ENCODE measurements around the gene ID2. TPM values are rescaled to one million over a fixed set of nuclear protein-coding genes. Genes with fewer than 3 reads are reported as not detected.
A peak's percentile ranks its signal among the peaks of the same experiment; 100 is the strongest.

Gene ID2
- polyA plus RNA-seq, 3 donors from 2014 or later, result 816 to 1,425 (median 1,420) TPM

- H3K36me3 Mint-ChIP-seq, result peaks cover 16 to 25% (median 22%) of the 10 kb centered on the region in 3 donors
- H3K4me1 Mint-ChIP-seq, result peaks cover 0 to 4% of the 10 kb centered on the region in 2 donors
- peaks cover 0 to 2% (median 0%) of the 10 kb centered on the region in 6 donors for H3K9me3 Mint-ChIP-seq
- H3K4me3 Mint-ChIP-seq, result no peak overlapping the region
- peak overlapping the region in 1 of 6 donors; percentile 32 for H3K27ac Mint-ChIP-seq
- H3K27me3 Mint-ChIP-seq (ENCODE audit: low read depth in 3 of 3), result peaks cover 3 to 10% (median 3%) of the 10 kb centered on the region in 3 donors
- no peak for DNase-seq
These were observed 10.1 kb downstream of the ID2 start for GRCh38 chr2:8691859-8692437.

DNA sequence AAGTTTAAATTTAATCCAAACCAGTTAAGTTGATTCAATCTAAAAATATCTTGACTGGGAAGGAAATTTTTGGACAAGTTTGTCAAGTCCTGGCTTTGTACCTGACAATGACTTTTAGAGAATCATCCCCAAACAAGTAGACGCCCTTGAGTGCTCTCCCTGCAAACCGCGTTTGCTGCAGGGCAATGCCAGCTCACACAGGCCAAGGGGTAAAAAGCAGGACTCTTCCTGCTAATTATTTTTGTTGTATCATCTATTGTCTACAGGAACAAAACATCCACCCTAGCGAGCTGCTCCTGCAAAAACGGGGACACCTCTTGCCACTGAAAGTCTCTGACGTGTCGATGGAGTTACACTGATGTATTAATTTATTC, 10.9 kb downstream of the ID2 start:
- DNase-seq, result no peak
- Mint-ChIP-seq H3K9me3 (peaks cover 0 to 2% (median 0%) of the 10 kb centered on the region in 6 donors), H3K4me3 (peak overlapping the region in 3 of 5 donors; percentile 10 to 53 (median 44)), H3K4me1 (peaks cover 0 to 4% of the 10 kb centered on the region in 2 donors), H3K27me3 (ENCODE audit: low read depth in 3 of 3) (peaks cover 3 to 12% (median 3%) of the 10 kb centered on the region in 3 donors), H3K36me3 (peaks cover 16 to 22% (median 22%) of the 10 kb centered on the region in 3 donors), H3K27ac (no peak overlapping the region)

DNA sequence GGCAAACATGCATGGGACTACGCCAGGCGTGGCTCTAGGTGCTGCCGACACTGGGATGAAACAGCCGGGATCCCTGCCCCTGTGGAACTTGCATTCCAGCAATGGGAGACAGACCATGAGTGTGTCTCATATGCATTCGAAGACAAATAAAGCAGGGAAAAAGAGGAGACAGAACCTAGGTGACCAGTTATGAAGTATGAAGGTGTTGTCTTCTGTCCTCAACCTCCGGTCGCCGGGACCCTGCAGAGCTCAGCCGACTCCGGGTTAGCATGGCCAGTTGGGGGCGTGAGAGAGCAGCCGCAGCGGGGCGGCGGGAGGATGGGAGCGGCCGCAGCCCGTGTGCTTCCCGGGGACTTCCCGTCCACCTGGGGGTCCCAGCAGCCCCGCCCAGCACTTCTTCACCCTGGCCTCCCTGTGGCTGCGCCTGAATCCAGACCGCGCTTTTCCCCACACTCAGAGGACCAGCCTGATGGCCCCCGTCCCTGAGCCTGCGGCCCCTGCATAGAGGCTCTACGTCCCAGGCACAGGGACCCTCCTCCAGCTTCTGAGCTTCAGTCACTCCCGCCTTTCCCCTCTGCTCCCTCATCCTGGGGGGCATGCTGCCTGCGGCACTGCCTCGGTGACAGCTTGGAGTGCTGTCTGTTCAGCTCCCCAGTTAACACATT, 11.4 kb downstream of the ID2 start:
- peak in 1 of 3 donors; percentile 33 for DNase-seq

GRCh38 chr2:8694737-8695136, 12.9 kb downstream of the ID2 start:
- Mint-ChIP-seq H3K4me3 (no peak overlapping the region), H3K36me3 (peaks cover 14 to 22% (median 16%) of the 10 kb centered on the region in 3 donors), H3K4me1 (peaks cover 0 to 4% of the 10 kb centered on the region in 2 donors), H3K27me3 (ENCODE audit: low read depth in 3 of 3) (peaks cover 3 to 12% (median 3%) of the 10 kb centered on the region in 3 donors), H3K9me3 (peaks cover 0 to 2% (median 0%) of the 10 kb centered on the region in 6 donors), H3K27ac (no peak overlapping the region)
- no peak for DNase-seq

More for the DNA sequence above, 11.4 kb downstream of the ID2 start:
- H3K36me3 Mint-ChIP-seq, result peaks cover 16 to 22% (median 22%) of the 10 kb centered on the region in 3 donors
- peaks cover 0 to 2% (median 0%) of the 10 kb centered on the region in 6 donors for H3K9me3 Mint-ChIP-seq
- H3K27ac Mint-ChIP-seq, result peak overlapping the region in 1 of 6 donors; percentile 26
- H3K4me1 Mint-ChIP-seq, result peaks cover 0 to 4% of the 10 kb centered on the region in 2 donors
- H3K4me3 Mint-ChIP-seq, result peak overlapping the region; percentile 10 to 72 (median 63)
- H3K27me3 Mint-ChIP-seq (ENCODE audit: low read depth in 3 of 3), result peaks cover 3 to 12% (median 3%) of the 10 kb centered on the region in 3 donors

DNA sequence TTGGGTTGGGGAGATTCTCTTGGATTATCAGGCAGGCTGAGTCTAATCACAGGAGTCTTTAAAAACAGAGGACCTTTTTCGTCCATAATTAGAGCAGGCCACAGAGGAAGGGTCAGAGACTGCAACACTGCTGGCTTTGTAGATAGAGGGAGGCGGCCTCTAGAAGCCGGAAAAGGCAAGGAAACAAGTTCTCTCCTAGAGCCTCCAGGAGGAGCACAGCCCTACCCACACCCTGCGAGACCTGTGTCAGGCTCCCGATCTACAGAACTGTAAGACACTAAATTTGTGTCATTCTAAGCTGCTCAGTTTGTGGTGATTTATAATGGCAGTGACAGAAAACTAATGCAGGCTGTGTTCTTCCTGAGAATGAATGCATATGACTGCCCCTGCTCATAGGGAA, 15.3 kb downstream of the ID2 start:
- Mint-ChIP-seq H3K4me1 (peaks cover 0 to 4% of the 10 kb centered on the region in 2 donors), H3K36me3 (peaks cover 2 to 10% (median 2%) of the 10 kb centered on the region in 3 donors), H3K4me3 (no peak overlapping the region), H3K9me3 (peaks cover 0 to 2% (median 0%) of the 10 kb centered on the region in 6 donors), H3K27ac (no peak overlapping the region), H3K27me3 (ENCODE audit: low read depth in 3 of 3) (peaks cover 0 to 9% (median 2%) of the 10 kb centered on the region in 3 donors)
- no peak for DNase-seq

DNA sequence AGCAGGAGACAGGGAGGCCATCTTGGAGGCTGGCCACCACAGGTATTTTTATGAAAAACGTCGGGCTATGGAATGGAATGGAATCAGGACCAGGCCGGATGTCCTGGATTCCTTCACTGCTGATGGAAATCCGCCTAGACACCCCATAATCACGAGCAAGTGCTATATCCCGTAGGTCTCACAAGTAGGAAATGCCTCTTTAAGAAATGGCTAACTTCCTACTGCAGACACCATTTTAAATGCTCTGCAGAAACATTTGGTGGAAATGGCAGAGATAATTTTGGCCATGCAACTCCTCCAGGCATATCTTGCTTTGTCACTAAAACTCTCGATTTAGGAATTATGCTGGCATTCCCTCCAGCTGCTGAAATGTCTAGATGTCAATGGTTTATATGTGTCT, 18.0 kb downstream of the ID2 start:
- peaks cover 0 to 2% (median 0%) of the 10 kb centered on the region in 6 donors for H3K9me3 Mint-ChIP-seq
- H3K4me1 Mint-ChIP-seq, result no peaks in the 10 kb centered on the region
- peak overlapping the region in 1 of 6 donors; percentile 40 for H3K27ac Mint-ChIP-seq
- peaks cover 0 to 2% (median 2%) of the 10 kb centered on the region in 3 donors for H3K27me3 Mint-ChIP-seq (ENCODE audit: low read depth in 3 of 3)
- H3K36me3 Mint-ChIP-seq, result peaks cover 0 to 5% (median 0%) of the 10 kb centered on the region in 3 donors
- no peak overlapping the region for H3K4me3 Mint-ChIP-seq
- DNase-seq, result no peak

DNA sequence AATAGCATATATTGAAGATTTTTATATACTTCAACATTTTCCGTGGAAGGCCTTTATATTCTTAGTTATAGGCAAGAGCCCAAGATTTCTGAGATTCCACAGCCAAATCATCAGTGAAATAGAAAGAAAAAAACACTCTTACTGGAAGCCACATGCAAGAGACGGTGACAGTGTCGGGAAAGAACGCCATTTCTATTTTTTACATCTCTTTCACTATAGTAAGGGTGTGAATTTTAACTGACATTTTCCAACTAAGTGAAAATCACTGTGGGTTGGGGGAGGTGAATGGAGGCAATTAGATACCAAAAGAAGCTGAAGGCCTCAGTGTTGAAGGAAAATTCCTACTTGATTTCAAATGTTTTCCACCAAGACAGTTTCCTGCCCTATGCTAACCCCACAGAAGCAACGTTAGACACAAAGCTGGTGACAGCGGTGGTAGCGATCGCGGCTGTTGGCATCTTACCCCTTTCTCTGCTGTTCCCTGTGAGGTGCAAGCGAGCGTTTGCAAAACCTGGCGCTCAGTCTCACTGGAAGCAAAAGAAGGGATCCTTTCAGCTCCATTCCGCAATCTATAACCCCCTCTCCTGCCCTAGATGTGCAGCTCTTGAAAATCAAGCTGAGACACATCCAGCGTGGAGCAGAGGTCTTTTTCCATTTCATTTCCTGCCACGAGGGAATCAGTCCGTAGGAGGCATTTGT, 20.0 kb downstream of the ID2 start:
- DNase-seq, result no peak
- Mint-ChIP-seq H3K4me1 (no peaks in the 10 kb centered on the region), H3K27ac (no peak overlapping the region), H3K27me3 (ENCODE audit: low read depth in 3 of 3) (peaks cover 0 to 2% (median 2%) of the 10 kb centered on the region in 3 donors), H3K9me3 (no peaks in the 10 kb centered on the region), H3K36me3 (peaks cover 0 to under 1% (median 0%) of the 10 kb centered on the region in 3 donors), H3K4me3 (no peak overlapping the region)

GRCh38 chr2:8704906-8705305, 23.1 kb downstream of the ID2 start:
- Mint-ChIP-seq H3K4me3 (no peak overlapping the region), H3K36me3 (no peaks in the 10 kb centered on the region), H3K27me3 (ENCODE audit: low read depth in 3 of 3) (peaks cover 0 to 4% (median 2%) of the 10 kb centered on the region in 3 donors), H3K27ac (no peak overlapping the region), H3K4me1 (no peaks in the 10 kb centered on the region), H3K9me3 (no peaks in the 10 kb centered on the region)
- no peak for DNase-seq

DNA sequence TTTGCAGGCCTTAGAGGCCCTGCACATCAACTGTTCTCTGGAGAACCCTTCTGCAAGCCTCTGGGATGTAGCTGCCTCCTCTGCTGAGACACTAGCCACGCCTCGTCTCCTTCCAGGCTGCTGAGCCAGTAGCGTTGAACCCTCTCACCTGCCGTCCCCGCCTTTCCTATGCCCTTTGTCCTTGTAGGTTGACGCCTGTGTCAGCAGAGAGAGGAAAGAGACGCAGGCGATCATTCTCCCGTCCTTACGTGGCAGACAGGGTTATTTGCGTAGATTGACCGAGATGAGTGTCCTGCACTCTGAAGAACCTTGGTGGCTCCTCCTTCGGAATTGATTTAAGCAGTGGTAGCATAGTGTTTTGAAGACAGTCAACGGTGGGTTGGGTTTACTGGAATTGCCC, 27.8 kb downstream of the ID2 start:
- H3K9me3 Mint-ChIP-seq, result no peaks in the 10 kb centered on the region
- no peak overlapping the region for H3K27ac Mint-ChIP-seq
- H3K4me1 Mint-ChIP-seq, result no peaks in the 10 kb centered on the region
- H3K27me3 Mint-ChIP-seq (ENCODE audit: low read depth in 3 of 3), result peaks cover 0 to 5% (median 4%) of the 10 kb centered on the region in 3 donors
- H3K4me3 Mint-ChIP-seq, result no peak overlapping the region
- DNase-seq, result no peak
- no peaks in the 10 kb centered on the region for H3K36me3 Mint-ChIP-seq

DNA sequence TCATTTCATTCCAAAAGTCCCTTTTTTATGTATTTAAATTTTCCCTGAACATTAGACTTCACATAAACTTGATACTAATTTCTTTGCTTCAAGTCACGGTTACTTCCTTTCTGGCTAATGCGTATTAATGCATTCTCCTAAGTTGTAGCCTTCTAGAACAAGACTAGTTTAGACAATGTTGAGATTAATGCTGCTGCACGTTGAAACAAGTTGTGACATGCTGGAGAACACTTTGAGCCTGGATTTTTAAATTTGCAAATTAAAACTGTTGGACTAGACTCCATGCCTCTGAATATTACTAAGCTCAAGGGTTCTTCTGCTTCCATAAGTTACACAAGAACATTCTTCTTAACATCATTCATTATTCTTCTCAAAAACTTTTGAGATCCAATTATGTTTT, 29.1 kb downstream of the ID2 start:
- no peak overlapping the region for H3K4me3 Mint-ChIP-seq

GRCh38 chr2:8714283-8714682, 32.4 kb downstream of the ID2 start:
- no peak overlapping the region for H3K4me3 Mint-ChIP-seq
- peaks cover 0 to 4% (median 2%) of the 10 kb centered on the region in 3 donors for H3K27me3 Mint-ChIP-seq (ENCODE audit: low read depth in 3 of 3)
- no peak overlapping the region for H3K27ac Mint-ChIP-seq
- H3K36me3 Mint-ChIP-seq, result no peaks in the 10 kb centered on the region
- no peaks in the 10 kb centered on the region for H3K4me1 Mint-ChIP-seq
- H3K9me3 Mint-ChIP-seq, result peaks cover 0 to 6% (median 0%) of the 10 kb centered on the region in 6 donors
- DNase-seq, result no peak

More for the DNA sequence above, 29.1 kb downstream of the ID2 start:
- Mint-ChIP-seq H3K9me3 (peaks cover 0 to 4% (median 0%) of the 10 kb centered on the region in 6 donors), H3K4me1 (no peaks in the 10 kb centered on the region), H3K27ac (no peak overlapping the region), H3K27me3 (ENCODE audit: low read depth in 3 of 3) (peaks cover 0 to 5% (median 4%) of the 10 kb centered on the region in 3 donors), H3K36me3 (no peaks in the 10 kb centered on the region)
- DNase-seq, result no peak

DNA sequence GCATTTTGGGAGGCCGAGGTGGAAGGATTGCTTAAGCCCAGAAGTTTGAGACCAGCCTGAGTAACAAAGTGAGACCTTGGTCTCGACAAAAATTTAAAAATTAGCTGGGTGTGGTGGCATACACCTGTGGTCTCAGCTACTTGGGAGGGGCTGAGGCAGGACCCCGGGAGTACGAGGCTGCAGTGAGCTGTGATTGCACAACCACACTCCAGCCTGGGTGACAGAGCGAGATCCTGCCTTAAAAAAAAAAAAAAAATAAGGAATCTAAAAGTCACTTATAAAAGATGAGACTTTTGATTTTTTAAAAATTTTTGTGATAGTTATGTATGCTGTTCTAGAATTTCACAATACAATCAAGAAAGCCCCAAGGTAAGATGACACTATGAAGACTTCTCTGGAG, 33.1 kb downstream of the ID2 start:
- no peaks in the 10 kb centered on the region for H3K4me1 Mint-ChIP-seq
- H3K4me3 Mint-ChIP-seq, result no peak overlapping the region

DNA sequence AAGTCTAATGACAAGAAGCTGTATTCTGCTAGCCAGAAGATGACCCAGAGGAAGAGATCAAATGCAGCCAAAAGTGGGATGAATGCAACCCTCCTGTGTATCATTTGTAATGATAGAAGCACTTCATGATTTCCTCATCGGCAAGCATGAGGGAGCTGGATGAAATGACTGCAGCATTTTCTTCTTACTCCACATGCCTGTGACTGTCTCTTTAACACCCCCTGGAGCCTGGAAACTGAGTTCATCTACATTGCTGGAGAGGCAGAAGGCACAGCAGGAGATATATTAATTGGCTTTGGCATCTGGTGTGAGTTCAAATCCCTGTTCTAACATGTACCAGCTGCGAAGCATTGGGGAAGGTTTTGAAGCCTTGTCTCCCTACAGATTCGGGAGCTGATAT, 37.7 kb downstream of the ID2 start:
- Mint-ChIP-seq H3K4me1 (no peaks in the 10 kb centered on the region), H3K9me3 (peaks cover 0 to 6% (median 0%) of the 10 kb centered on the region in 6 donors), H3K36me3 (no peaks in the 10 kb centered on the region), H3K27me3 (ENCODE audit: low read depth in 3 of 3) (no peaks in the 10 kb centered on the region), H3K27ac (no peak overlapping the region), H3K4me3 (no peak overlapping the region)
- DNase-seq, result no peak

More for the DNA sequence above, 33.1 kb downstream of the ID2 start:
- H3K27me3 Mint-ChIP-seq (ENCODE audit: low read depth in 3 of 3), result peaks cover 0 to 4% (median 2%) of the 10 kb centered on the region in 3 donors
- no peak for DNase-seq
- H3K36me3 Mint-ChIP-seq, result no peaks in the 10 kb centered on the region
- H3K9me3 Mint-ChIP-seq, result peaks cover 0 to 6% (median 0%) of the 10 kb centered on the region in 6 donors
- H3K27ac Mint-ChIP-seq, result no peak overlapping the region

GRCh38 chr2:8720741-8721140, 38.9 kb downstream of the ID2 start:
- no peak for DNase-seq
- Mint-ChIP-seq H3K4me3 (no peak overlapping the region), H3K36me3 (no peaks in the 10 kb centered on the region), H3K27me3 (ENCODE audit: low read depth in 3 of 3) (no peaks in the 10 kb centered on the region), H3K4me1 (no peaks in the 10 kb centered on the region), H3K27ac (no peak overlapping the region), H3K9me3 (peaks cover 0 to 5% (median 0%) of the 10 kb centered on the region in 6 donors)
